IMR-90 (cell line): ENCODE measurements around the gene ITPR2. TPM values are rescaled to one million over a fixed set of nuclear protein-coding genes. Genes with fewer than 3 reads are reported as not detected.

ENCODE experiments used
- ATAC-seq: fragments of 200-7000 bp; cut with Tn5 transposase; 2 replicates; pipeline ENCODE4 v1.9.1; 2020; ENCODE audit warnings: low read depth, mild to moderate bottlenecking, moderate library complexity
- BruUV-seq: library from RNA; stranded (reverse); fragments of 400-500 nt; replicated peaks from 2 replicates; lab custom pipeline; 2021; lab: Mats Ljungman, UMichigan
- CTCF ChIA-PET: fragments of 300-600 bp; formaldehyde crosslinking; extraction: SDS; loops from one replicate; lab custom pipeline; 2021; ENCODE audit warnings: antibody characterized with exemption; lab: Yijun Ruan, JAX
- POLR2A ChIA-PET: fragments of 300-600 bp; sonication (Branson Sonifier 250); formaldehyde crosslinking; loops from one replicate; lab custom pipeline; 2022; ENCODE audit warnings: antibody characterized with exemption; ENCODE audit not compliant: unreplicated experiment; lab: Charles Lee
- DNase-seq: peaks from one replicate; pipeline ENCODE4 v3.0.0; 2013
- H2AFZ ChIP-seq: replicated peaks from 2 replicates; pipeline ENCODE3; 2013; ENCODE audit warnings: low read length, mild to moderate bottlenecking; ENCODE audit not compliant: poor library complexity
- H2AK5ac ChIP-seq: 2 replicates; pipeline ENCODE4 v1.6.1; 2013; ENCODE audit warnings: low read depth, low read length, inconsistent platforms
- H2AK9ac ChIP-seq: replicated peaks from 2 replicates; pipeline ENCODE3; 2013; ENCODE audit warnings: mild to moderate bottlenecking, low read depth, low read length, moderate library complexity; ENCODE audit not compliant: poor library complexity
- H2BK120ac ChIP-seq: 2 replicates; pipeline ENCODE4 v1.6.1; 2013; ENCODE audit warnings: low read depth, low read length, inconsistent platforms
- H2BK15ac ChIP-seq: 3 replicates; pipeline ENCODE4 v1.6.1; 2013; ENCODE audit warnings: low read depth, low read length, inconsistent platforms
- H2BK20ac ChIP-seq: 2 replicates; pipeline ENCODE4 v1.6.1; 2013; ENCODE audit warnings: low read depth, mild to moderate bottlenecking, inconsistent platforms, low read length, moderate library complexity
- H2BK5ac ChIP-seq: 2 replicates; pipeline ENCODE4 v1.6.1; 2013; ENCODE audit warnings: mild to moderate bottlenecking, low read depth, low read length, inconsistent platforms; ENCODE audit not compliant: poor library complexity, severe bottlenecking
- H3K14ac ChIP-seq: replicated peaks from 2 replicates; pipeline ENCODE4 v1.6.1; 2013; ENCODE audit warnings: low read depth, low read length, inconsistent platforms
- H3K18ac ChIP-seq: 2 replicates; pipeline ENCODE4 v1.6.1; 2013; ENCODE audit warnings: low read depth, low read length, control low read depth
- H3K23ac ChIP-seq: 2 replicates; pipeline ENCODE4 v1.6.1; 2013; ENCODE audit warnings: low read depth, low read length, inconsistent platforms
- H3K27ac ChIP-seq: 2 replicates; pipeline ENCODE4 v1.5.1; 2013; ENCODE audit warnings: mild to moderate bottlenecking, control low read depth, low read length; ENCODE audit not compliant: insufficient read depth
- H3K27me3 ChIP-seq: 2 replicates; pipeline ENCODE4 v1.6.1; 2013; ENCODE audit warnings: low read length; ENCODE audit not compliant: control insufficient read depth, insufficient read depth
- H3K36me3 ChIP-seq: 2 replicates; pipeline ENCODE4 v1.6.1; 2013; ENCODE audit warnings: low read length, mixed read lengths; ENCODE audit not compliant: control insufficient read depth, insufficient read depth
- H3K4ac ChIP-seq: 2 replicates; pipeline ENCODE4 v1.6.1; 2013; ENCODE audit warnings: low read depth, low read length, inconsistent platforms
- H3K4me1 ChIP-seq: 2 replicates; pipeline ENCODE4 v1.6.1; 2013; ENCODE audit warnings: low read length, mixed read lengths; ENCODE audit not compliant: control insufficient read depth, insufficient read depth
- H3K4me2 ChIP-seq: 2 replicates; pipeline ENCODE4 v1.6.1; 2013; ENCODE audit warnings: low read depth, mild to moderate bottlenecking, control low read depth, low read length, moderate library complexity
- H3K4me3 ChIP-seq: 2 replicates; pipeline ENCODE4 v1.5.1; 2013; ENCODE audit warnings: low read depth, mild to moderate bottlenecking, control low read depth, low read length, moderate library complexity; ENCODE audit not compliant: insufficient read depth
- H3K56ac ChIP-seq: 2 replicates; pipeline ENCODE4 v1.6.1; 2013; ENCODE audit warnings: low read length, inconsistent platforms; ENCODE audit not compliant: insufficient read depth; ENCODE audit errors: extremely low read depth
- H3K79me1 ChIP-seq, 2 experiments: 2 replicates each; pipeline ENCODE4 v1.6.1; 2013; ENCODE audit warnings: low read length in 2 of 2, inconsistent platforms in 1 of 2, low read depth in 1 of 2
- H3K9ac ChIP-seq: 2 replicates; pipeline ENCODE4 v1.6.1; 2013; ENCODE audit warnings: low read depth, low read length, control low read depth
- H3K9me1 ChIP-seq: 2 replicates; pipeline ENCODE4 v1.6.1; 2013; ENCODE audit warnings: low read length, inconsistent platforms; ENCODE audit not compliant: insufficient read depth
- H3K9me3 ChIP-seq: 2 replicates; pipeline ENCODE4 v1.6.1; 2013; ENCODE audit warnings: low read length; ENCODE audit not compliant: control insufficient read depth, insufficient read depth
- H4K20me1 ChIP-seq: 2 replicates; pipeline ENCODE4 v1.6.1; 2013; ENCODE audit warnings: low read length, inconsistent platforms; ENCODE audit not compliant: insufficient read depth
- H4K5ac ChIP-seq: 2 replicates; pipeline ENCODE4 v1.6.1; 2013; ENCODE audit warnings: mild to moderate bottlenecking, low read depth, low read length, control low read depth
- H4K8ac ChIP-seq, 2 experiments: 2 replicates each; pipeline ENCODE4 v1.6.1; 2013; ENCODE audit warnings: low read depth in 2 of 2, low read length in 2 of 2, control low read depth in 1 of 2, inconsistent platforms in 1 of 2
- H4K91ac ChIP-seq: 2 replicates; pipeline ENCODE4 v1.6.1; 2013; ENCODE audit warnings: low read depth, low read length, inconsistent platforms; ENCODE audit not compliant: insufficient read depth
- BHLHE40 ChIP-seq: fragments of 150-350 bp; IDR thresholded peaks from 2 replicates; pipeline ENCODE4 v1.6.1; 2016; ENCODE audit warnings: mild to moderate bottlenecking, low read depth, low read length
- CEBPB ChIP-seq: IDR thresholded peaks from 2 replicates; pipeline ENCODE4 v1.6.1; 2012; ENCODE audit warnings: low read depth, low read length, improper control_type of control experiment
- CHD1 ChIP-seq: IDR thresholded peaks from 2 replicates; pipeline ENCODE4 v1.6.1; 2012; ENCODE audit warnings: low read depth, low read length, improper control_type of control experiment
- CTCF ChIP-seq: conservative IDR thresholded peaks from 2 replicates; pipeline ENCODE4 v1.5.1; 2012; ENCODE audit warnings: mild to moderate bottlenecking, low read depth, low read length, improper control_type of control experiment
- ELK1 ChIP-seq: fragments of 150-350 bp; IDR thresholded peaks from 2 replicates; pipeline ENCODE4 v1.6.1; 2016; ENCODE audit warnings: low read depth, mild to moderate bottlenecking, low read length, moderate library complexity, borderline replicate concordance
- FOS ChIP-seq: fragments of 150-350 bp; IDR thresholded peaks from 2 replicates; pipeline ENCODE4 v1.6.1; 2016; ENCODE audit warnings: low read depth, low read length
- MAFK ChIP-seq: IDR thresholded peaks from 2 replicates; pipeline ENCODE4 v1.6.1; 2012; ENCODE audit warnings: low read depth, low read length, improper control_type of control experiment
- MAZ ChIP-seq: IDR thresholded peaks from 2 replicates; pipeline ENCODE4 v1.6.1; 2012; ENCODE audit warnings: low read depth, mild to moderate bottlenecking, low read length, improper control_type of control experiment, moderate library complexity, borderline replicate concordance
- MXI1 ChIP-seq: IDR thresholded peaks from 2 replicates; pipeline ENCODE4 v1.6.1; 2012; ENCODE audit warnings: low read depth, mild to moderate bottlenecking, low read length, moderate library complexity, borderline replicate concordance
- NFE2L2 ChIP-seq: fragments of 150-350 bp; IDR thresholded peaks from 2 replicates; pipeline ENCODE4 v1.6.1; 2016; ENCODE audit warnings: low read depth, mild to moderate bottlenecking, low read length
- POLR2A ChIP-seq: IDR thresholded peaks from 2 replicates; pipeline ENCODE4 v1.6.1; 2012; ENCODE audit warnings: mild to moderate bottlenecking, low read depth, low read length
- RAD21 ChIP-seq: IDR thresholded peaks from 2 replicates; pipeline ENCODE4 v1.6.1; 2012; ENCODE audit warnings: low read length, improper control_type of control experiment
- RCOR1 ChIP-seq: IDR thresholded peaks from 2 replicates; pipeline ENCODE4 v1.6.1; 2012; ENCODE audit warnings: mild to moderate bottlenecking, low read length, improper control_type of control experiment; ENCODE audit not compliant: insufficient replicate concordance
- RFX5 ChIP-seq: IDR thresholded peaks from 2 replicates; pipeline ENCODE4 v1.8.0; 2012; ENCODE audit warnings: low read depth, mild to moderate bottlenecking, low read length, moderate library complexity
- SMC3 ChIP-seq: fragments of 150-350 bp; IDR thresholded peaks from 2 replicates; pipeline ENCODE4 v1.6.1; 2016; ENCODE audit warnings: low read depth, mild to moderate bottlenecking, antibody characterized with exemption, low read length, moderate library complexity
- USF2 ChIP-seq: fragments of 150-350 bp; IDR thresholded peaks from 2 replicates; pipeline ENCODE4 v1.6.1; 2017; ENCODE audit warnings: mild to moderate bottlenecking, antibody characterized with exemption, low read length, low read depth
- WGBS, 2 experiments: methylation state at CpG; one replicate each; pipeline versions ENCODE4 v1.1.5 to v1.1.7; 2013; ENCODE audit warnings: missing lambda C conversion rate in 2 of 2; ENCODE audit not compliant: insufficient read length in 1 of 2; ENCODE audit errors: extremely low coverage in 2 of 2; 5-methylcytosine and 5-hydroxymethylcytosine counted together
- dilution Hi-C: fragments of 300-500 bp; cut with HindIII; formaldehyde crosslinking; loops from one replicate; pipeline ENCODE4 v1.14.3; 2018; ENCODE audit warnings: low sequenced_read_pairs; ENCODE audit not compliant: unreplicated experiment
- in situ Hi-C: fragments of 300-500 bp; cut with MboI; formaldehyde crosslinking; loops from 3 replicates; pipeline ENCODE4 v1.14.3; 2019; ENCODE audit warnings: low sequenced_read_pairs, inconsistent platforms, mixed read lengths
- intact Hi-C: fragments of 100-400 bp; cut with micrococcal nuclease; formaldehyde crosslinking; loops from 2 replicates; pipeline ENCODE4 v1.10.0; 2022
- polyA plus RNA-seq, 3 experiments: library from polyadenylated mRNA; depleted of rRNA; stranded (reverse); fragments of >200 nt; gene quantifications; 2 replicates each; pipeline ENCODE4 v1.2.3, GENCODE V29; 2012; ENCODE audit warnings: low replicate concordance in 1 of 3
- total RNA-seq: library from RNA; depleted of rRNA; stranded (reverse); fragments of >200 nt; gene quantifications from 2 replicates; pipeline ENCODE4 v1.2.3, GENCODE V29; 2012

The ITPR2 gene
- total and polyA plus RNA-seq, 2 of the 4 experiments (the other 2 are of a cell fraction) = 1.2 to 9.0 TPM

GRCh38 chr12:26771861-26772260, 61.1 kb downstream of the ITPR2 start:
- Histone ChIP-seq H3K36me3 (no peaks in the 10 kb centered on the region), H2AK5ac (no peak overlapping the region), H3K4me2 (no peak overlapping the region), H3K9ac (no peak overlapping the region), H3K4me1 (peaks cover 2% of the 10 kb centered on the region; the same call in 1 of the 2 replicates), H2AK9ac (no peak overlapping the region), H2BK120ac (no peak overlapping the region), H3K18ac (no peak overlapping the region), H4K5ac (no peak overlapping the region), H3K9me1 (no peaks in the 10 kb centered on the region), H3K23ac (no peak overlapping the region), H3K79me1 (no peaks in the 10 kb centered on the region), H3K27ac (no peak overlapping the region), H2BK15ac (no peak overlapping the region), H4K8ac (no peak overlapping the region), H2BK20ac (no peak overlapping the region), H3K56ac (no peak overlapping the region), H3K4me3 (no peak overlapping the region), H3K4ac (no peak overlapping the region), H4K91ac (no peak overlapping the region), H2AFZ (no peak overlapping the region), H3K9me3 (peaks cover 3% of the 10 kb centered on the region), H3K27me3 (no peaks in the 10 kb centered on the region), H3K14ac (no peak overlapping the region), H4K20me1 (no peaks in the 10 kb centered on the region), H2BK5ac (no peak overlapping the region)
- ChIA-PET CTCF (no interaction called here), POLR2A (no interaction called here)
- no CpG with 5 or more reads among the region's 4 CpGs for WGBS, 2 experiments
- ATAC-seq (no peak), DNase-seq (no peak)
- intact Hi-C loops = no loop called here
- in situ Hi-C loops = no loop called here
- no TSS peak for BruUV-seq
- dilution Hi-C loops = no loop called here
- TF ChIP-seq CHD1 (no peak), RFX5 (no peak), CEBPB (no peak), ELK1 (no peak), MAZ (no peak), MAFK (no peak), SMC3 (no peak), CTCF (no peak), RAD21 (no peak), RCOR1 (no peak), POLR2A (no peak), NFE2L2 (no peak), FOS (no peak), BHLHE40 (no peak), USF2 (no peak), MXI1 (no peak)
